Measurements from ENCODE around the gene ARFGEF3.

DNA sequence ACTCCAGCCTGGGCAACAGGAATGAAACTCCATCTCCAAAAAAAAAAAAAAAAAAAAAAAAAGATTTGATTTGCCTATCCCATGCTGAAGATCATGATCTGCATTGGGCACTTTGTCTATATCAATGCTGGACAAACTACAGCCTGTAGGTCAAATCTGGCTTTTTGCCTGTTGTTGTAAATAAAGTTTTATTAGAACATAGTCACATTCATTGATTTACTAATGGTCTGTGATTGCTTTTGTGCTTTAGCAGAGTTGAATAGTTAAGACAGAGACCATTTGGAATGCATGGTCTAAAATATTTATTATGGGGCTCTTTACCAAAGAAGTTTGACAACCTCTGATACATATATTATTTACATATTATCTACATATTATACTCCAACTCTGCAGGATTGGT, 42.6 kb downstream of the ARFGEF3 start:
- TF ChIP-seq, protein P1, sequence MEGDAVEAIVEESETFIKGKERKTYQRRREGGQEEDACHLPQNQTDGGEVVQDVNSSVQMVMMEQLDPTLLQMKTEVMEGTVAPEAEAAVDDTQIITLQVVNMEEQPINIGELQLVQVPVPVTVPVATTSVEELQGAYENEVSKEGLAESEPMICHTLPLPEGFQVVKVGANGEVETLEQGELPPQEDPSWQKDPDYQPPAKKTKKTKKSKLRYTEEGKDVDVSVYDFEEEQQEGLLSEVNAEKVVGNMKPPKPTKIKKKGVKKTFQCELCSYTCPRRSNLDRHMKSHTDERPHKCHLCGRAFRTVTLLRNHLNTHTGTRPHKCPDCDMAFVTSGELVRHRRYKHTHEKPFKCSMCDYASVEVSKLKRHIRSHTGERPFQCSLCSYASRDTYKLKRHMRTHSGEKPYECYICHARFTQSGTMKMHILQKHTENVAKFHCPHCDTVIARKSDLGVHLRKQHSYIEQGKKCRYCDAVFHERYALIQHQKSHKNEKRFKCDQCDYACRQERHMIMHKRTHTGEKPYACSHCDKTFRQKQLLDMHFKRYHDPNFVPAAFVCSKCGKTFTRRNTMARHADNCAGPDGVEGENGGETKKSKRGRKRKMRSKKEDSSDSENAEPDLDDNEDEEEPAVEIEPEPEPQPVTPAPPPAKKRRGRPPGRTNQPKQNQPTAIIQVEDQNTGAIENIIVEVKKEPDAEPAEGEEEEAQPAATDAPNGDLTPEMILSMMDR (IDR thresholded peaks at IDR 0.05), result no peak
- no peak for TF ChIP-seq EZH2 (IDR thresholded peaks at IDR 0.05)
